ENCODE measurements around the gene DPH3. TPM values are rescaled to one million over a fixed set of nuclear protein-coding genes. Genes with fewer than 3 reads are reported as not detected.

DPH3 gene
- total RNA-seq, 1 donor = 21.4 TPM

DNA sequence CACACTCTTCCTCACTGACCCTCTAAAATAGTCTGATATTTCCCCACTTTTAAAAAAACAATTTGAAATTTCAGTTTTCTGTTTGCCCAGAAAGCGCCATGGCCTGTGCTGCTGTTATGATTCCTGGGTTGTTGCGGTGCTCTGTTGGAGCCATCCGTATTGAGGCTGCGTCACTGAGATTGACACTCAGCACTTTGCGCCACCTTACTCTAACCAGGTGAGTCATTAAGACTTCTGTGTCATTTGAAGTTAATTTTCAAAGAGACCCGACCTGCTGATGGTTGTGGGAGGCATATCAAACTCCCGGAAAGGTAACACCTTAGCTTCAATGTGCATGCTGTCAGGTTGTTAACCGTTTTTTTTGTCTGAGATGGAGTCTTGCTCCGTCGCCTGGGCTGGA lies 6.1 kb upstream of the DPH3 start:
- Histone ChIP-seq H3K27me3 (ENCODE audit: insufficient read depth, low read length) (no peaks in the 10 kb centered on the region), H4K20me1 (ENCODE audit: insufficient read depth, low read length) (no peaks in the 10 kb centered on the region)

DNA sequence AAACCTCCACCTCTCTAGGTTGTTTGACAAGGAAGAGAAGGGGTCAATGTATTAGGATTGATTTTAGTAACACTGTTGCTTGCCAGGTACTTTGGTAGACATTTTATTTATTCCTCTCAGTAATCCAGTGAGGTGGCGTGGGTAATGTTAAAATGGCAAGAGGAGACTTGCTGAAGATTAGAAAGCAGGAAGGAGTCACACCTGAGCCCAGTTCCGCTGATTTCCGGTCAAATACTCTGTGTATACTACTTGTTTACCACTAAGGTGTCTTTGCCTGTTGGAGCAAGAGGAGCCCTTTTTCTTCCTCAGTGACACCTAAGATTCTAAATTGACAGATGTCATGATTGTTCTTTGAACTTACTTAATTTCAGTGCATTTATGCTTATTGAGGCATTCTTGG lies 2.0 kb upstream of the DPH3 start:
- peaks cover 29% of the 10 kb centered on the region for H3K4me1 ChIP-seq (ENCODE audit: insufficient read depth, low read length)
- H2AFZ ChIP-seq (ENCODE audit: low read length) = no peak overlapping the region
- no peak overlapping the region for H3K4me3 ChIP-seq (ENCODE audit: insufficient read depth, low read length)
- H3K27ac ChIP-seq (ENCODE audit: low read depth, low read length) = no peak overlapping the region
- no peak overlapping the region for H3K4me2 ChIP-seq (ENCODE audit: insufficient read depth, low read length)
- no peak for DNase-seq (ENCODE audit: insufficient read length, low spot score, missing footprints)
- TF ChIP-seq, protein P1, sequence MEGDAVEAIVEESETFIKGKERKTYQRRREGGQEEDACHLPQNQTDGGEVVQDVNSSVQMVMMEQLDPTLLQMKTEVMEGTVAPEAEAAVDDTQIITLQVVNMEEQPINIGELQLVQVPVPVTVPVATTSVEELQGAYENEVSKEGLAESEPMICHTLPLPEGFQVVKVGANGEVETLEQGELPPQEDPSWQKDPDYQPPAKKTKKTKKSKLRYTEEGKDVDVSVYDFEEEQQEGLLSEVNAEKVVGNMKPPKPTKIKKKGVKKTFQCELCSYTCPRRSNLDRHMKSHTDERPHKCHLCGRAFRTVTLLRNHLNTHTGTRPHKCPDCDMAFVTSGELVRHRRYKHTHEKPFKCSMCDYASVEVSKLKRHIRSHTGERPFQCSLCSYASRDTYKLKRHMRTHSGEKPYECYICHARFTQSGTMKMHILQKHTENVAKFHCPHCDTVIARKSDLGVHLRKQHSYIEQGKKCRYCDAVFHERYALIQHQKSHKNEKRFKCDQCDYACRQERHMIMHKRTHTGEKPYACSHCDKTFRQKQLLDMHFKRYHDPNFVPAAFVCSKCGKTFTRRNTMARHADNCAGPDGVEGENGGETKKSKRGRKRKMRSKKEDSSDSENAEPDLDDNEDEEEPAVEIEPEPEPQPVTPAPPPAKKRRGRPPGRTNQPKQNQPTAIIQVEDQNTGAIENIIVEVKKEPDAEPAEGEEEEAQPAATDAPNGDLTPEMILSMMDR (IDR thresholded peaks at IDR 0.05; ENCODE audit: extremely low read depth, low read depth, low read length) = no peak
- no peaks in the 10 kb centered on the region for H4K20me1 ChIP-seq (ENCODE audit: insufficient read depth, low read length)
- peaks cover 16% of the 10 kb centered on the region for H3K36me3 ChIP-seq (ENCODE audit: insufficient read depth, low read length)
- H3K27me3 ChIP-seq (ENCODE audit: insufficient read depth, low read length) = no peaks in the 10 kb centered on the region
- peaks cover 64% of the 10 kb centered on the region for H3K79me2 ChIP-seq (ENCODE audit: insufficient read depth, low read length)
- no peaks in the 10 kb centered on the region for H3K9me3 ChIP-seq (ENCODE audit: low read depth, low read length)

More for the DNA sequence above, 6.1 kb upstream of the DPH3 start:
- H3K9me3 ChIP-seq (ENCODE audit: low read depth, low read length) = no peaks in the 10 kb centered on the region
- no peak overlapping the region for H2AFZ ChIP-seq (ENCODE audit: low read length)
- no peak overlapping the region for H3K27ac ChIP-seq (ENCODE audit: low read depth, low read length)
- no peak overlapping the region for H3K4me2 ChIP-seq (ENCODE audit: insufficient read depth, low read length)
- peaks cover 9% of the 10 kb centered on the region for H3K4me1 ChIP-seq (ENCODE audit: insufficient read depth, low read length)
- peaks cover 16% of the 10 kb centered on the region for H3K36me3 ChIP-seq (ENCODE audit: insufficient read depth, low read length)
- TF ChIP-seq, protein P1 (IDR thresholded peaks at IDR 0.05; ENCODE audit: extremely low read depth, low read depth, low read length) = no peak
- DNase-seq (ENCODE audit: insufficient read length, low spot score, missing footprints) = no peak
- peaks cover 26% of the 10 kb centered on the region for H3K79me2 ChIP-seq (ENCODE audit: insufficient read depth, low read length)
- no peak overlapping the region for H3K4me3 ChIP-seq (ENCODE audit: insufficient read depth, low read length)

DNA sequence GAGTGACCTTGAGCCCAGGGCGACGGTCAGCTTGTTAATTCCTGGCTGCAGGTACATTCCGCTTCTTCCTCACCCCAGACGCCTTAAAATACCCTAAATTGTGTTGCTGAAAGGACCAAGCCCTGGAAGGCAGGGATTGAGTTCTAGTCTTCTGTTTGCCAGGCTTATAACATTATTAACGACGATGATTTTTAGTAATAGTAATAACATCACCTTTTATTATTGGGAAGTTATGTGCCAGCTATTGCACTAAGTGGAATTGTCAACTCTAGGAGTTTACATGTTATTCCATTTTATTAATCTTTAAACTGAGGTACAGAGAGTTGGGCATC lies 678 bp upstream of the DPH3 start:
- H3K4me1 ChIP-seq (ENCODE audit: insufficient read depth, low read length) = peaks cover 29% of the 10 kb centered on the region
- DNase-seq (ENCODE audit: insufficient read length, low spot score, missing footprints) = no peak
- TF ChIP-seq, protein P1 (IDR thresholded peaks at IDR 0.05; ENCODE audit: extremely low read depth, low read depth, low read length) = no peak
- H3K27me3 ChIP-seq (ENCODE audit: insufficient read depth, low read length) = no peaks in the 10 kb centered on the region
- peak overlapping the region; percentile 99 for H2AFZ ChIP-seq (ENCODE audit: low read length)
- H3K4me3 ChIP-seq (ENCODE audit: insufficient read depth, low read length) = peak overlapping the region; percentile 98
- peaks cover 74% of the 10 kb centered on the region for H3K79me2 ChIP-seq (ENCODE audit: insufficient read depth, low read length)
- no peaks in the 10 kb centered on the region for H3K9me3 ChIP-seq (ENCODE audit: low read depth, low read length)
- H4K20me1 ChIP-seq (ENCODE audit: insufficient read depth, low read length) = no peaks in the 10 kb centered on the region
- peak overlapping the region; percentile 98 for H3K27ac ChIP-seq (ENCODE audit: low read depth, low read length)
- H3K4me2 ChIP-seq (ENCODE audit: insufficient read depth, low read length) = peak overlapping the region; percentile 98
- peaks cover 14% of the 10 kb centered on the region for H3K36me3 ChIP-seq (ENCODE audit: insufficient read depth, low read length)

DNA sequence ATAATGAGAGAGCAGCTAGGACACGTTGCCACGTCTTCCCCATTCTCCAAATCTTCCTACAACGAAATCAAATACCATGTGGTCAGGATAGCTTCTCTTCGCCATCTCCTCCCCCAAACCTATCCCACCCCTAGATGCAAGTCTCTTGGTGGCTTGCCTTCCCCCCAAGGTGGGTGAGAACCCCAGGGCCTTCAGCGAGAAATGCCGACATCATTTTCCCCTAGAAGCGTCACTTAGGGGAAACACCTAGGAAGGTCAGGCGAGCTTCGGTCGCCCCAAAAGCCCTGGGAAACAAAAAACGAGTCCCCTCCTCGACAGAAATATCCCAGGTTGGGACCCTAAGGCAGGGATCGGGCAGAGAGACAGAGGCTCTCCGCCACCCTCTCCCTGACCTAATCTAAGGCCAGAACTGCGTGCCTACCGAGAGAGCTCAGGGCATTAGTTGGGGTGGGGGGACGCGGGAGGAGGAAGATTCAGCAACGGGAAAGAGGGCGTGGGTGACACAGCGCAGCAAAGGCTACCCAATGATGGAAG lies 502 bp downstream of the DPH3 start:
- Histone ChIP-seq H3K27me3 (ENCODE audit: insufficient read depth, low read length) (no peaks in the 10 kb centered on the region), H3K4me1 (ENCODE audit: insufficient read depth, low read length) (peaks cover 29% of the 10 kb centered on the region), H4K20me1 (ENCODE audit: insufficient read depth, low read length) (no peaks in the 10 kb centered on the region), H3K4me3 (ENCODE audit: insufficient read depth, low read length) (peak overlapping the region; percentile 98), H3K27ac (ENCODE audit: low read depth, low read length) (peak overlapping the region; percentile 98), H3K36me3 (ENCODE audit: insufficient read depth, low read length) (peaks cover 20% of the 10 kb centered on the region), H3K9me3 (ENCODE audit: low read depth, low read length) (no peaks in the 10 kb centered on the region), H3K79me2 (ENCODE audit: insufficient read depth, low read length) (peaks cover 76% of the 10 kb centered on the region), H2AFZ (ENCODE audit: low read length) (peak overlapping the region; percentile 99), H3K4me2 (ENCODE audit: insufficient read depth, low read length) (peak overlapping the region; percentile 99)
- TF ChIP-seq, protein P1 (IDR thresholded peaks at IDR 0.05; ENCODE audit: extremely low read depth, low read depth, low read length) = no peak
- peak; percentile 74 for DNase-seq (ENCODE audit: insufficient read length, low spot score, missing footprints)
